NOMO-1 (cell line): ENCODE measurements around the gene HYAL1.
A peak's percentile ranks its signal among the peaks of the same experiment; 100 is the strongest.
"Not testable (repeated sequence)": the region's sequence is repeated elsewhere in the genome, so short reads cannot be mapped to it uniquely, and the experiment has no call there.

Experiments used
- DNase-seq, 2 experiments: peaks; one replicate each; lab custom pipeline; 2025; ENCODE audit not compliant: unreplicated experiment in 2 of 2; lab: John Stamatoyannopoulos, UW

Gene HYAL1

DNA sequence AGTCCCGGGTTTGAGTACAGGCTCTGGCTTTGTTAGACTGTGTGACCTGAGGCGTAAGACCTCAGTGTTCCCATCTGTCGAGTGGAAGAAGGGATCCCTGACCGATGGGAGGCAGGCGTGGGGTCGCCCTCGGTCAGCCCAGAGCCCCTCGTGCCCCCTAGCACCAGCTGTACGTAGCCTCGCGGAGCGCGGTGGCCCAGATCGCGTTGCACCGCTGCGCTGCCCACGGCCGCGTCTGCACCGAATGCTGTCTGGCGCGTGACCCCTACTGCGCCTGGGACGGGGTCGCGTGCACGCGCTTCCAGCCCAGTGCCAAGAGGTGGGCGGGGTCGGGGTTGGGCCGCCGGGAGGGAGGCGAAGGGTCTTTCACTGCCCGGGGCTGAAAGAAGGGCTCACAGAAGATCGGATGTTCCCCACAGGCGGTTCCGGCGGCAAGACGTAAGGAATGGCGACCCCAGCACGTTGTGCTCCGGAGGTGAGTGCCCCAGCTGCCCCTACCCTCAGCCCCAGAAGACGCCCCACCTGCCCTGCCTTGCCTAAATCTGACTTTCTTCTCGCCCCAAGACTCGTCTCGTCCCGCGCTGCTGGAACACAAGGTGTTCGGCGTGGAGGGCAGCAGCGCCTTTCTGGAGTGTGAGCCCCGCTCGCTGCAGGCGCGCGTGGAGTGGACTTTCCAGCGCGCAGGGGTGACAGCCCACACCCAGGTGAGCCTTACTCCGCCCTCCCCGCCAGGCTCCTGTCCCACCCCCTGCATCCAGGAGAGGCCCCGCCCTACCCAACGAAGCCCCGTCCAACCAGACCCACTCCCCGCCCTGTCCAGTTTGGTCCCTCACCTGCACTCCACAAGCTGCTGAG is 28.0 kb downstream of the HYAL1 start:
- DNase-seq: no peak

DNA sequence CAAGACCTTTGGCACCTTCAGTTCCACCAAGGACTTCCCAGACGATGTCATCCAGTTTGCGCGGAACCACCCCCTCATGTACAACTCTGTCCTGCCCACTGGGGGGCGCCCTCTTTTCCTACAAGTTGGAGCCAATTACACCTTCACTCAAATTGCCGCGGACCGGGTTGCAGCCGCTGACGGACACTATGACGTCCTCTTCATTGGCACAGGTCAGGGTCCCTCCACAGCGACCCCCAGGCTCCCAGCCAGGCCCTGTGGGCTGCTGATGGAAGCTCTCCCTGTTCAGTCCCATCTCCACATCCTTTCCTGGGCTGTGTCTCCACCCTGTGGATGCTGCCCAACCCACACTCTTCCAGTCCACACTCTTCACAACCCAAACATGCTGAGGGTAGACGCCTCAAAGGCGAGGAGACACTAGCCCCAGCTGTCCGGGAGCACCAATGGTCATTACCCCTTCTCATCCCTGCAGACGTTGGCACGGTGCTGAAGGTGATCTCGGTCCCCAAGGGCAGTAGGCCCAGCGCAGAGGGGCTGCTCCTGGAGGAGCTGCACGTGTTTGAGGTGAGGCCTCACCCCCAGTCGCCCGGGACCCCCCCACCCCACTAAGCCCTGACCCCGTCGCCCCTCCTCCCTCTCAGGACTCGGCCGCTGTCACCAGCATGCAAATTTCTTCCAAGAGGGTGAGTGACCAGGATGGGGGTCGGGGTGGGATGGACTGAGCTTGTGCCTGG is 28.8 kb downstream of the HYAL1 start:
- DNase-seq: peak; percentile 51 to 53

DNA sequence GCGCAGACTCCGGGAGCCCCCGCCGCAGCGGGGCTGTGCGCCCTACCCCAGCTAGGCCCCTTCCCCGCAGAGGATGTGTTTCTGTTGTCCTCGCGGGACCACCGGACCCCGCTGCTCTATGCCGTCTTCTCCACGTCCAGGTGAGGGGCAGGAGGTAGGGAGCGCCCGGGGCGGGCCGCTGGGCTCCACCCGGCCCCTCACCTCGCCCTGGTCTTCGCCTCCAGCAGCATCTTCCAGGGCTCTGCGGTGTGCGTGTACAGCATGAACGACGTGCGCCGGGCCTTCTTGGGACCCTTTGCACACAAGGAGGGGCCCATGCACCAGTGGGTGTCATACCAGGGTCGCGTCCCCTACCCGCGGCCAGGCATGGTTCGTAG is 29.7 kb downstream of the HYAL1 start:
- DNase-seq: no peak

DNA sequence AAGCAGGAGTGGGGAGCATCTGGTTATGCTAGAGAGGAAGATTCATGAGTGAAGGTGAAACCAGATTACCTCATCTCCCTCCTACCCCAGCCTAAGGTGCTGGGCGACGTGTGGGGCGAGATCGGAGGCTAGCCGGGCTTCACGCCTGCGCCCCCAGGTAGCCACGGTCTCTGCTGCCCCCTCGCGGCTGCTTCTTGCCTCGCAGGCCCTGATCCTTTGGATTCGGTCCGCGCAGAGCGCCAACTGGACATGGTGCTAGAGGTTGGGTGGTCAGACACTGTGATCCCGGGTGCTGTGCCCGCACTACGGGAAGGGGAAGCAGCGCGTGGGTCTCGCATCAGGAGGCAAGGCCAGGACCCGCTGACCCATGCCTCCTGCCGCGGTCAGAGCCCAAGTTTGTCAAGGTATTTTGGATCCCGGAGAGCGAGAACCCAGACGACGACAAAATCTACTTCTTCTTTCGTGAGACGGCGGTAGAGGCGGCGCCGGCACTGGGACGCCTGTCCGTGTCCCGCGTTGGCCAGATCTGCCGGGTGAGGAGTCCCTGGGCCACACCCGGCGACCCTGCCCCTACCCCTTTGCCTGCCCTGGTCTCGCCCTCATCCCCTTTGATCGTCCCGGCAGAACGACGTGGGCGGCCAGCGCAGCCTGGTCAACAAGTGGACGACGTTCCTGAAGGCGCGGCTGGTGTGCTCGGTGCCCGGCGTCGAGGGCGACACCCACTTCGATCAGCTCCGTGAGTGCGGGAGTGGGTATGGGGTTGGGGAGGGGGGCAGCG is 30.3 kb downstream of the HYAL1 start:
- DNase-seq: peak; percentile 77 to 84

DNA sequence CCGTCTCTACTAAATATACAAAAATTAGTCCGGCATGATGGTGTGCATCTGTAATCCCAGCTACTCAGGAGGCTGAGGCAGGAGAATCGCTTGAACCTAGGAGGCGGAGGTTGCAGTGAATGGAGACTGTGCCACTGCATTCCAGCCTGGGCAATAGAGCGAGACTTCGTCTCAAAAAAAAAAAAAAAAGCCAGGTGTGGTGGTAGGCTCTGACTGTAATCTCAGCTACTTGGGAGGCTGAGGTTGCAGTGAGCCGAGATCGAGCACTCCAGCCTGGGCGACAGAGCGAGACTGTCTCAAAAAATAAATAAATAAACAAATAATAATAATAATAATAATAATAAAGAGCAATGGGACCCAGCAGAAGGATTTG is 30.9 kb downstream of the HYAL1 start:
- DNase-seq: not testable (repeated sequence)

DNA sequence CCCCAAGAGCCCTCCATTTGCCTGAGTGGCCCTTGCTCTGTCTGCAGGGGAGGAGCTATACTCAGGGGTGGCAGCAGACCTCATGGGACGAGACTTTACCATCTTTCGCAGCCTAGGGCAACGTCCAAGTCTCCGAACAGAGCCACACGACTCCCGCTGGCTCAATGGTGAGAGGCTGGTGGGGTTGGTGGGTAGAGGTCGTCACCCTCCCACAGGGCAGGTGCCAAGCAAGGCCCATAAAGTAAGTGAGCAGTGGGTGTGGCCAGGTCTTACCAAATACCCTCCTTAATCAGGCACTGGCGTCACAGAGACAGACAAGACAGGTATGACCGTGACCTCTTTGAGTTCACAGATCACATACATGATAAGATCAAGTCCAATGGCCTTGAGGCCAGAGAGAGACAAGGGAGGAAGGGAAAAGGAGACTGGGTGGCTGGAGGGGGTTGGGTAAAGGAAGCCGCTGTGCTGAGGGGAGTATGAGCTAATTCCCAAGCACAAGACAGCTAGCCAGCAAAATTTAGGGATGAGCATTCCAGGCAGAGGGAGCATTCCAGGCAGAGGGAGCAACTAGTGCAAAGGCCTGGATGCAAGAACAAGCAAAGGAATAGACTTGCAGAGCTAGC is 31.9 kb downstream of the HYAL1 start:
- no peak for DNase-seq

DNA sequence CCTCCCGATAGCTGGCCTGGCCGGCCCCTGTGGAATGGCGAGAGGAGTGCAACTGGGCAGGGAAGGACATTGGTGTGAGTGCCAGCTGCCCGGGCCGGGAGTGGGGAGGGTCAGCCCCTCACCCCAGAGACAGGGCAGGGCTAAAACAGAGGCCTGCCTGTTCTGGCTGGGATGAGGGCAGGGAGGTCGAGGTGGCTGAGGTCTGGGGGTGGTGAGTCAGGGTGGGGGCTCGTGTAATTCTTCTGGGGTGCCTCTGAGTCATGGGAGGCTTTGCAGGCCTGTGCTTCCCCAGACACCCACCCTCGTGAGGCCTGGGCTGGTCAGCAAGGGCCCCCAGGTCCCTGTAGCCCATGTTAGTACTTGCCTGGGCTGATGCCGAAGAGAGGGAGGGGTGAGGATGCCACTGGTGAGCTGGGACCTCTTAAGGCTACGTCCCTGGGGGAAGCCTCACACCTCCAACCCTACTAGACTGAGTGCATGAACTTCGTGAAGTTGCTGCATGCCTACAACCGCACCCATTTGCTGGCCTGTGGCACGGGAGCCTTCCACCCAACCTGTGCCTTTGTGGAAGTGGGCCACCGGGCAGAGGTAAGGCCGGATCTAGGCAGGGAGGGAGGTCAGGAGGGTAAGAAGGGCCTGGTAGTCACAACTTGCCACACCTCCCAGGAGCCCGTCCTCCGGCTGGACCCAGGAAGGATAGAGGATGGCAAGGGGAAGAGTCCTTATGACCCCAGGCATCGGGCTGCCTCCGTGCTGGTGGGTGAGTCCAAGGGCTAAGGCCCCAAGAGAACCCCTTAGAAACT is 32.8 kb downstream of the HYAL1 start:
- no peak for DNase-seq

DNA sequence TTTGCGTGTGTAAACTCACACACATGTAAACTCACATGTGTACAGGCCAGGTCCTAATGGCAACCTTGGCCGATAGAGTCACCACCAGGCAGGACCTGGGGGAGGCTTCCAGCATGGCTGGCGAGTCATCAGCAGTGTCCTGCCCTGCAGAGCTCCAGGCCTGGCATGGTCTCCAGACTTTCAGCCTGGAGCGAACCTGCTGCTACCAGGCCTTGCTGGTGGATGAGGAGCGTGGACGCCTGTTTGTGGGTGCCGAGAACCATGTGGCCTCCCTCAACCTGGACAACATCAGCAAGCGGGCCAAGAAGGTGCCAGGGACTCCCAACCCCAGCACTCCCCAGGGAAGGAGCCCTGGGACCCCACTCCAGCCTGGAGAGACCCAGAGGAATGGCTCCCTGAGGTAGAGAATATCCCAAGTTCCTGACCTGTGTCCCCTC is 33.4 kb downstream of the HYAL1 start:
- no peak for DNase-seq

DNA sequence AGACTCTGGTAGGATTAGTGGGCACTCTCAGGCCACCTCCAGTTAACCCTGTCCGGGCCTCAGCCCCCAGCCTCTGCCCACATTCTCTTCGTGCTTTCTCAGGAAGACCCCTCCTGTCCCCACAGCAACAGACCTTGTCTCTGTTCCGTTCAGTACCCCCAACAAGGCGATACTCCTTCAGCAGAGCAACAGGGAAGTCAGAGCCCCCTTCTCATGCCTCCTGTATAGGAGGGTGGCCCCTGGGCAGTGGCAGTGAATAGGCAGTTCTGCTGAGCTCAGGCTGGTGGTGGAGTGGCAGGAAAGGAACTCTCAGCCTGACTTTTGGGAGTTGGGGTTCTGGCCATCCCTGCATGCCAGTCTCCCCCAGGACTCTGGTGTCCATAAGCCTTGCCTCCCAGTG is 33.9 kb downstream of the HYAL1 start:
- no peak for DNase-seq

DNA sequence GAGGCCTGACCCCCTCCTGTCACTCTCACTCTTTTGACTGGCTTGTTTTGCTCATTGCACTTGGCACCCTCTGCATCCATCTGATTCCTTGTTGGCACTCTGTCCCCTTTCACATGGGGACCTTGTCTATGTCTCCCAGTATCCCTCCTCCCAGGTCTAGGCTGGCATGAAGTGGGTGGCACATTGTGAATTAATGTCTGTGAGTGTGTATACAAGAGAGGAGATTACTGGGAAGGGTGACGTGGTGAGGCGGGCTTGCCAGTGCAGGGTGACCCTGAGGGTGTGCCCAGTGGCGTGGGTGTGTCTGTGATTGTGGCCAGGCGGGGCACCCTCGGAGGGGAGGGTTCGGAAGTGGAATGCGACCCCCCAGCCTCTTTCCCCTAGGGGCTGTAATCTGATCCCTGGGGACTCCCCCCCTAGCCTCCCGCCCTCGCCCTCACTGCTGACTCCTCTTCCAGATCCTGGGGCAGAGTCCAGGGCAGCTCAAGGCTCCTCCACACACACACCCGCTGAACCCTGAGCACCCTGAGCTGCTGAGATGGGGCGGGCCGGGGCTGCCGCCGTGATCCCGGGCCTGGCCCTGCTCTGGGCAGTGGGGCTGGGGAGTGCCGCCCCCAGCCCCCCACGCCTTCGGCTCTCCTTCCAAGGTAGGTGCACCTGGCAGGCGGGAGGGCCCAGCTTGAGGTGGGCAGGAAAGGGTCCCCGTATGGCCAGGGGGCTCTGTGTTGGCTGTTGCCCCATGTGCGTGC is 34.5 kb downstream of the HYAL1 start, which contains the start of gene SEMA3B:
TSS of gene SEMA3B (plus strand) at position 445 of the 749 bp plus-strand sequence. CDS start at position 539, 94 bp downstream.
- DNase-seq: no peak

DNA sequence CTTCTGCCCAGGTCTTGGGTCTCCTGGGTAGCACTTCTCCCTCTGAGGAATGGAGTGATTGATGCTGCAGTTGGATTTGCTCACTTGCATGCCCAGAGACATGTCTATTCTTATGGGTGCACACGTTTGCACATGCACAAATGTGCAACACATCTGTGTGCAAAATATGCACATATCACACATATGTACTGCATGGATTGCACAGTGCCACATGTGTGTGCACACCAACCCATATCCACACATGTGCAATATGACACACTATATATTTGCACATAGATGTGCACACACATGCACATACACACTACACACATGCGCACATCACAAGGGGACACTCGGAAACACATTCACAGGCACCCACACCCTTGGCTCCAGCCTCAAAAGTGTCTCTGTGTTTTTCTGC is 35.1 kb downstream of the HYAL1 start:
- DNase-seq: no peak

DNA sequence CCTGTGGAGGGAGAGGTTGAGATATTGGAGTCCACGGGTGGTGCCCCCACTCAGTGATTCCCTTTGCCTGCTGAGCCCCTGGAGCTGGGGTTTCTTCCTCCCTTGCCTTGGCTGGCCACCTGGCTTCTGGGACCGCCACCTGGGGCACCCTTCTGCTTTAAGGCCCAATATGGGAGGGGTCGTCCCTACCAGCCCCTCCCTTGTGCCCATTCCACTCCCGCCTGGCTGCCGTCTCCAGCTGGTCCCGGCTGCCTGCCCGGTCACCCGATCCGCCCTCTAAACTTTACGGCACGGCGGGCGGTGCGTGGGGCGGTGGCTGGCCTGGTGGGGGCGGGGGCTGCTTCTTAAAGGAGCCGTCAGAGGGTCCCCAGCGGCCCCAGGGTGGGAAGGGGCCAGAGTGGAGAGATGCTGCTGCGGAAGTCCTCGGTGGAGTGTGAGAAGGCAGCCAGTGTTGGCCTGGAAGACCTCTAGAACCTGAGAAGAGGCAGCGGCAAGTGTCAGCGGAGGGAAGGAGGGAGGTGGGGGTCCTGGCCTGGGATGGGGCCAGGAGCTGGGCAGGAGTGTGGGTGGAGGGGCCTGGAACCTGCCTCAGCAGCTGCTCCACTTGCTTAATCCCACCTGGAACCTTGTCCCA is 36.0 kb downstream of the HYAL1 start:
- DNase-seq: no peak

DNA sequence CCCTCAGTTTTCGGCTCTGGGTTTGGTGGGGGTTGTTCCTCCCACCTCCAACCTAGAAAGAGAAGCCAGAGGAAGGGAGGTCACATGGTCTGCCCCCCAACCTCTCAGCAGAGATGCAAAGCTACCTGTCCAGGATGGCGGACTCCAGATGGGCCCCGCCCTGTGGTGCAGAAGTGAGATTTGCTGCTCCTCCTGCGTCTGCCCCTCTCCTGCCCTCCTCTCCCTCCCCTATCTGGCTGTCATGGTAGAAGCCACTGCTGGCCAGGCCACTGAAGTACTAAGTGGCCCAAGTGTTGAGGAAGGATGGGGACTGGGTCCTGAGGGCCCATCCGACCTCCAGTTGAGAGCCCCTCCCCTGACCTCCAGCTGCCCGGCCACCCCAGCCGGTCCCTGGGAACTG is 36.5 kb downstream of the HYAL1 start:
- no peak for DNase-seq

DNA sequence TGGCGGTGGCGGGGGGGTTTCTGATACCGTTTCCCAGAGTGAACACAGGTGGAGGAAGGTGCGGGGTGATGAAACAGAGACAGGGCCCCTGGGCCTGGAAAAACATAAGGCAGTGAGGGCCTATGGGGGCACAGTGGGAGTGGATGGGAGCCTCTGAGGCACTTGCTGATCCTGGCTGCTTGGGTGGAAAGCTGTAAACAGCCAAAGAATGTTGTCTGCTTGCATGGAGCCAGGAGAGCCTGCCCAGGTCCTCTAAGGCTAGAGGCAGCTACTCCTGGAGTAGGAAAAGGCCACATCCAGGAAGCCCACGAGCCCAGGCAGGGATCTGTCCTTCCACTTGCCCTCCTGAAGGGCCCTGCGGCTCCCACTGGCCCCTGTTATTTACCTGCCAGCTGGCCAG is 37.4 kb downstream of the HYAL1 start:
- no peak for DNase-seq

DNA sequence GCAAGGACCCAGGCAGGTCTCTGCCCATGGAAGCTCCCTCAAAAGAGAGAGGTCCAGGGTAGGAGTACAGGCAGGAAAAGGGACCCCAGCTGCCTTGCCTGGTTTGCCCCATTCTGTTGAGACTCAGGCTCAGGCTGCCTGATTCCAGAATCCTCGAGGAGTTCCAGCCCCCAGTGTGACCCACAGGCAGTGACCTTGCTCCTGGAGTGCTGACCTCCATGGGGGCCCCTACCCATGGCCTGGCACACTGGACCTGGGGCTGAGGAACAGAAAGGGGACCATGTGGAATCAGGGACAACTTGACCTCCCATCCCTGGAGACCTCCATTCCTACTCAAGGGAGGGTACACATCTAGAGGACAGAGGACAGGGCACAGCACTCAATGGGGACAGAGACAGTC is 37.8 kb downstream of the HYAL1 start:
- no peak for DNase-seq

DNA sequence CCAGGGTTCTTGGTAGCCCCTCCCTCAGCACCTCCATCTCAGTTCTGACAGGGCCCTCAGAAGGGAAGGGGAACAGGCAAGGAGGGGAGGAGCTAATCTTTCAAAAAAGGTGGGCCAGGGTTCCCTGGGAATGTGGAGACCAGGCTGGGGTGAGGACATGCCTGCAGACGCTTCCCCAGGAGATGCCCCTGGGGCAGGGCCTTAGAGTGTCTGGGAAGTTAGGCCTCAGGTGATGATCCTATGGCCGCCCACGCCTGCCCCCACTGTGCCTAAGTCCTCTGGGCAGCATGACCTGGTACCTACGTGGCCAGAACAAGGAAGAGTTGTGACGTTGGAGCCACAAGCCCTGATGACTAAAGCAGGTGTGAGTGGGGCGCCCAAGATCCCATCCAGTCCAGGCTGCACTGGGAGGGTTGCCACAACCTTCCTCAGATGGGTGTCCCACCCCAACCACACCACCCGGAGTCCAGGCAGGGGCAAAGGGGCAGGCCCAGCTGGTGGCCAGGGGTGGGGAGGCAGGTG is 38.3 kb downstream of the HYAL1 start:
- DNase-seq: no peak

DNA sequence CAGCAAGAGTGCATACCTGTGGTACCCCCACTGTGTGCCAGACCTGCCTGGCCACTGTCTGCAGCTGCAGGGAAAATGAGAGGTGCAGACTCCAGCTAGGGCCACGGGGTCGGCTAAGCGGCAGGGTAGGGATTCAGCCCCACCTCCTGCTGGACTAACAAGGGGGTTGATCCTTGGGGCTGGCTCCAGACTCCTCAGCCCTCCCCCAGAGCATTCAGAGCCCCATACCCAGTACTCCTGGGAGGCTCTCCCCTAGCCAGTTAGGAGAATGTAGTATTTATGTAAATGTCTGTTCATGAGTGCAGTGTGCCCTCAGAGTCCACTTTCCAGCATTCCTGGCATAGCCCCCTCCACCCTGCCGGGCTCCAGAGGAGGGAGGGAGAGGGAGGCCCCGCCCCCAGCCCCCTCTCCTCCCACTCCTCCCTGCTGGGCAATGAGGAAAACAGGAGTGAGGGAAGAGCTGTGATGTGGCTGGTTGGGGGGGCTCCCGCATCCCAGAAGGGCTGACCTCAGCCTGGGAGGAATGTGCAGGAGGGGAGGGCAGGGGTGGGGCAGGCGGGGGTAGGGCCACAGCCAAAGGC is 38.9 kb downstream of the HYAL1 start:
- no peak for DNase-seq
